MCF 10A (cell line): ENCODE results near the gene MAPK8IP2. TPM values are rescaled to one million over a fixed set of nuclear protein-coding genes. Genes with fewer than 3 reads are reported as not detected.
A peak's percentile ranks its signal among the peaks of the same experiment; 100 is the strongest.

Experiments used
- BruUV-seq: library from RNA; stranded (reverse); fragments of 400-500 nt; replicated peaks from 2 replicates; lab custom pipeline; 2021; lab: Mats Ljungman, UMichigan
- CTCF ChIA-PET: fragments of 300-600 bp; sonication (Branson Sonifier 250); formaldehyde crosslinking; extraction: SDS; loops from one replicate; lab custom pipeline; 2021; ENCODE audit warnings: antibody characterized with exemption, inconsistent platforms; lab: Yijun Ruan, JAX
- POLR2A ChIA-PET: fragments of 300-600, 350-650 bp; sonication (Branson Sonifier 250); formaldehyde crosslinking; extraction: SDS; loops from one replicate; lab custom pipeline; 2020; ENCODE audit warnings: antibody characterized with exemption, inconsistent platforms; lab: Yijun Ruan, JAX
- DNase-seq: peaks from one replicate; pipeline ENCODE4 v3.0.0-alpha.2; 2018; ENCODE audit not compliant: unreplicated experiment
- H3K27ac Mint-ChIP-seq: one replicate; pipeline ENCODE4 v1.8.0; 2022; ENCODE audit warnings: mild to moderate bottlenecking, low read depth, mixed read lengths; ENCODE audit not compliant: unreplicated experiment
- H3K27me3 Mint-ChIP-seq: one replicate; pipeline ENCODE4 v1.8.0; 2022; ENCODE audit warnings: mixed read lengths; ENCODE audit not compliant: insufficient read depth, unreplicated experiment
- H3K36me3 Mint-ChIP-seq: one replicate; pipeline ENCODE4 v1.8.0; 2022; ENCODE audit warnings: mild to moderate bottlenecking, moderate library complexity, mixed read lengths; ENCODE audit not compliant: insufficient read depth, unreplicated experiment
- H3K4me1 Mint-ChIP-seq: one replicate; pipeline ENCODE4 v1.8.0; 2022; ENCODE audit warnings: mixed read lengths; ENCODE audit not compliant: insufficient read depth, unreplicated experiment
- H3K4me3 Mint-ChIP-seq: one replicate; pipeline ENCODE4 v1.8.0; 2022; ENCODE audit warnings: mild to moderate bottlenecking, moderate library complexity, mixed read lengths; ENCODE audit not compliant: unreplicated experiment
- H3K9me3 Mint-ChIP-seq: one replicate; pipeline ENCODE4 v1.8.0; 2022; ENCODE audit warnings: mixed read lengths; ENCODE audit not compliant: unreplicated experiment
- CTCF ChIP-seq: fragments of 200-600 bp; IDR thresholded peaks from one replicate; pipeline ENCODE4 v1.8.0; 2022; ENCODE audit warnings: antibody characterized with exemption, mild to moderate bottlenecking; ENCODE audit not compliant: unreplicated experiment
- intact Hi-C: fragments of 100-400 bp; cut with micrococcal nuclease; formaldehyde crosslinking; loops from 2 replicates; pipeline ENCODE4 v1.14.1; 2022
- total RNA-seq: library from RNA; stranded (reverse); gene quantifications from 2 replicates; pipeline ENCODE4 v1.2.3, GENCODE V29; 2022

MAPK8IP2 gene
- total RNA-seq, 1 experiment from 2014 or later = 1.2 TPM

GRCh38 chr22:50597097-50597496 is 3.5 kb upstream of the MAPK8IP2 start:
- no peak for DNase-seq
- ChIA-PET CTCF (interaction anchor here (0.7 kb wide), 1 partner anchor 71 kb away, joined by 5 read pairs; the partner anchor contains the start of gene SCO2), POLR2A (no interaction called here)
- H3K9me3 Mint-ChIP-seq = no peaks in the 10 kb centered on the region
- peaks cover 6% of the 10 kb centered on the region for H3K36me3 Mint-ChIP-seq
- no peak overlapping the region for H3K4me3 Mint-ChIP-seq
- BruUV-seq = no TSS peak
- intact Hi-C loops = no loop called here
- no peak for TF ChIP-seq CTCF
- H3K27me3 Mint-ChIP-seq = peaks cover 9% of the 10 kb centered on the region
- no peak overlapping the region for H3K27ac Mint-ChIP-seq
- no peaks in the 10 kb centered on the region for H3K4me1 Mint-ChIP-seq

- BruUV-seq = no TSS peak
- Mint-ChIP-seq H3K27me3 (peaks cover 13% of the 10 kb centered on the region), H3K9me3 (no peaks in the 10 kb centered on the region), H3K36me3 (peaks cover 6% of the 10 kb centered on the region), H3K4me3 (peak overlapping the region; percentile 50), H3K27ac (no peak overlapping the region), H3K4me1 (no peaks in the 10 kb centered on the region)
- intact Hi-C loops = no loop called here
- TF ChIP-seq CTCF = no peak
- DNase-seq = peak; percentile 9
- CTCF ChIA-PET = no interaction called here
- POLR2A ChIA-PET = interaction anchor here (0.5 kb wide), 1 partner anchor 16 kb away, joined by 4 read pairs; no protein-coding TSS in a partner anchor
These were observed 657 bp upstream of the MAPK8IP2 start for GRCh38 chr22:50599816-50600455.

GRCh38 chr22:50600967-50601668 is 525 bp downstream of the MAPK8IP2 start:
- CTCF ChIA-PET = no interaction called here
- no peak for DNase-seq

More at GRCh38 chr22:50600967-50601668, 525 bp downstream of the MAPK8IP2 start:
- no peak for TF ChIP-seq CTCF
- Mint-ChIP-seq H3K4me1 (no peaks in the 10 kb centered on the region), H3K9me3 (no peaks in the 10 kb centered on the region), H3K27me3 (peaks cover 13% of the 10 kb centered on the region), H3K36me3 (peaks cover 6% of the 10 kb centered on the region), H3K27ac (no peak overlapping the region), H3K4me3 (peak overlapping the region; percentile 58)
- intact Hi-C loops = no loop called here
- no TSS peak for BruUV-seq
- POLR2A ChIA-PET = interaction anchor here (2.6 kb wide), 1 partner anchor 20 kb away, joined by 5 read pairs; no protein-coding TSS in a partner anchor
